Activated T-helper 1 cell treated with anti-CD3 and anti-CD28 coated beads, Interleukin-2, amount 50 U/mL, for 16 hours (primary cell): ENCODE measurements around the gene TADA1.
"Not testable (repeated sequence)": the region's sequence is repeated elsewhere in the genome, so short reads cannot be mapped to it uniquely, and the experiment has no call there.

ENCODE experiments used
- DNase-seq, 2 donors: peaks; one replicate each; pipeline ENCODE4 v3.0.0-alpha.2; 2020; ENCODE audit warnings: low read depth in 1 of 2, low spot score in 1 of 2

The TADA1 gene

GRCh38 chr1:166844791-166845190 lies 31.3 kb downstream of the TADA1 start:
- no peak for DNase-seq

DNA sequence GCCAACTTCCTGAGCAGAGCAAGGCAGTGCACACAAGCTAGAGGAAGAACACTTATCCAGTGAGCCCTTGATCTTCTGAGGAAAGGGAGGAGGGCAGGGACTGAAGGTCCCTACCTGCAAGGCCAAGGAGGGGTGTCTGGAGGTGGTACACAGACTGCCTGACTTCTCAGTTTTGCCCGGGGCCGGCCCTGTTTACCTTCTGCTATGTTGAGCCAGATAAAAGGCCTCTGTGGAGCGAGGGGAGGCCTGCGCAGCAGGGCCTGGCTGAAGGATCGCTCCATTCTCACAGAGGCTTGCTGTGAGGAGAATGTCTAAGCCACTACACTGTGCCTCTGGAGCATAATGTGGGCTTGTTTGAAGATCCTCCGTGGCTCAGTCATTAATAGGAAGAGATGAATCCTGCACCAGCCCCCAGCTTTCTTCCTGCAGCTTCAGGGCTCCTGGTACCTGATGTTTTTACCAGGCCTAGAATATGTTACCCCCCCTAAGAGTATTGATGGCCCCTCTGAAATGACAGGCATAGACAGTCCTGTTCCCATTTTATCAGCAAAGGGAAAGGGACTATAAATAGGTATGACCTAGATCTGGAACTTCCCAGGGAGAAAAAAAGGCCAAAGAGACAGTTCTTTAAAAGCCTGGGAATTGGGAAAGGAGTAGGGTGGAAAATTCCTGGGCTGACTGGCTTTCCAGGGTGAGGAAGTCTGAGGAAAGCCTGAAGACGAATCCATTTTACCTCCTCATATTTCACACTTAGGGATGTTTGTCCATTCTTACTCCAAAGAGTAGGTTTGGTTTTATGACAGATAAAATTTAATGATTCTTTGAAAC lies 32.1 kb downstream of the TADA1 start:
- no peak for DNase-seq

GRCh38 chr1:166843322-166843721 lies 32.7 kb downstream of the TADA1 start:
- no peak for DNase-seq

DNA sequence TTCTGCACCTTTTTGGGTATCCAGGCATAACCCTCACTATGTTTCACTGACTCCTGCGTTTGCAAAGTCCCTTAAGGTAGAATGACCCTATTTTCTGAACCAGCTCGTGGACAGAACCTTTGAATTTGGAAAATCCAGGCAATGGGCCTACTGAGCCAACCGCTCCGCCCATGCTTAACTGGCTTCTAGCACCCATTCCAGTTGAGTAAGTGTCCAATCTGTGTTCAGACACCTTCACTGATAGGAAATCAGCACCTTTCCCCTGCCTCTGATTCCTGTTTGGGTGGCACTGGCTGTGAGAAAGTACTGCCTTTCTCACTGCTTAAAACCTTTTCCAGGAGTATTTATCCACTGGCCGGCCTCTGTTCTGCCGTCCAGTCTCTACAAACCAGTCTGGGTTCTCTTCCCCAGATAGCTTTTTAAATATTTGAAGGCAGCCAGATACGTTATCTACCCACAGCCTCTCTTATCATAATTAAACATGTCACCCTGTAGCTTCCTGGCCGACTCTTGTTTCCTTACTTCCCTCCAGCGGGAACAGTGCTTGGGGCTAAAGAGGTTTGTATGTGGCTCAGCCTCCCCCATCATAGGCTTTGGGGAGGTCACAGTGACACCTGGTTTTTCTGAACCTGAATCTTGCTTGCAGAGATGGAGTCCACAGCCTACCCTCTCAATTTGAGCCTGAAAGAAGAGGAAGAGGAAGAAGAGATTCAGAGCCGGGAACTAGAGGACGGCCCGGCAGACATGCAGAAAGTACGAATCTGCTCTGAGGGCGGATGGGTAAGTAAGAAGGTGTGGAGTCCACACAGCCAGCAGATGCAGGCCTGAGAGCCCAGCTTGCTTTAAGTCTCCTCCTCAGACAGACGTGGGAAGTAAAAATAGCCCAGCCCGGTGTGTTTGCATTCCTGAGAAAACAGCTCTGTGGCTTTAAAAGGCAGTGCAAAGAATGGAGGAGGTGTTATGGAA lies 35.5 kb downstream of the TADA1 start:
- no peak for DNase-seq

DNA sequence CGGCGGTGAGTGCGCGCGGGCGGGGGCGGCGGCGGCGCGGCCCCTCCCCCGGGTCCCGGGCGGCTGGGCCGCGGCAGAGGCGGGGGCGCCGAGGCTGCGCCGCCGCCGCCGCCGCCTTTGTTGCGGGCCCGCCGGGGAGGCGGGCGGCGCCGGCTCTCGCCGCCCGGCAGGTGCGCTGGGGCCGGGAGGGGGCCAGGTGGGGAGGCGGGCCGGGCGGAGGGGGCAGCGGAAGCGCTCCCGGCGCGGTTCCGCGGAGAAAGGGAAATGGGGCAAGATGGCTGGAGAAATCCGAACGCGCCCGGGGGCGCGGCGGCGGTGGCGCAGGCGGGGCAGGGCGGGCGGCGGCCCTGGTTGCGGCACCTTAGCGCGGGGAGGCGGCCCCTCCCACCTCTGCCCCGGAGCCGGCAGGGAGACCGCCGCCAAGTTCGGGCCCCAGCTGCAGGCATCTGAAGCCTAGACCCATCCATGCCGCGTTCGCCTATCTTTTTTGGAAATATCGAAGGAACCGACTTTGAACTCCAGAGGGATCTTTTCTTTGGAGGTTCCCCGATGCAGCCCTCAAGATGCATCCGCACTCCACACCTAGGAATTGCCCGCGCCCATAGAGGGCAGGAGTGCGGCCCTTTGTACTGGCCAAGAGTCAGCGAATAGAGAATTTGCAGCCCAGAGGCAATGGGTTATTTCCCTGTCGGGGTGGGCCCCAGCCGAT lies 36.3 kb downstream of the TADA1 start:
- peak; percentile 17 to 44 for DNase-seq

DNA sequence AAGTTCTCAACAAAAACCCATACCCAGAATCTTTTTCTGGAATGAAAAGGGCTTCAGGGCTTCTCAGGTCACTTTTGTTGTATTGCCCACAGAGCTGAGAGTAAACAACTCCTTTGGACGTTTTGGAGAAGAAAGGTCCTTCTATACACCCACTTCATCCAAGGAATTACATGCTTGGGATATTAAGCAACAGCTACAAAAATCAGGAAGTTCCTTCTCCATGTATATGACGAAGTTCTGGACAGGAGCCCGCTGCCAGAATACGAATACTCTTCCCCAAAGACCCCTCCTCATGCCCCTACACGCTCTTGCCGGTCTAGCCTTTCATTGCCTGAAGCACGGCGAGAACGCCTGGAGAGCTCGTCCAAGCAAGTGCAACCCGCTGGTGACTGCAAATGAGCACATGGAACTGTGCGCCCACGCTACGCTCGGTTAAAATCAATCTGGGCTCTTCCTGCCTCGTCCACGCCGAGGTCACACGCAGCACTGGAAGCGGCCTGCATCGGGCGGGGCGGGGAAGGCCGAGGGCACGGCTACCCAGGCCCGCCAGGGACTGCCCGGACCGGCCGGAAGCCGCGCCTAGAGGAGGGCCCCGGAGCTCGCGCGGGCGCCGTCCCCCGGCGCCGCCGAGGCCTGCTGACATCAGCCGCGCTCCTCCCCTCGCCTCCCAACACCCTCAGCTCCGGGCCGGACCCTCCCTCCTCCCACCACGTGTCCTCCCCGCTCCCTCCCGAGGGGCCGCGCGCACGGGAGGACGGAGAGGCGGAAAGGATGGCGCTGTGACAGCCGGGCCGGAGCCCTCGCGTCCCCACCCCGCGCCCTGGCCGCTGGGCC lies 37.1 kb downstream of the TADA1 start, which contains the start of gene POGK:
TSS of gene POGK (plus strand) at position 710 of the 834 bp plus-strand sequence. CDS start 1,482 bp downstream, outside the sequence.
- DNase-seq = peak; percentile 54 to 75

DNA sequence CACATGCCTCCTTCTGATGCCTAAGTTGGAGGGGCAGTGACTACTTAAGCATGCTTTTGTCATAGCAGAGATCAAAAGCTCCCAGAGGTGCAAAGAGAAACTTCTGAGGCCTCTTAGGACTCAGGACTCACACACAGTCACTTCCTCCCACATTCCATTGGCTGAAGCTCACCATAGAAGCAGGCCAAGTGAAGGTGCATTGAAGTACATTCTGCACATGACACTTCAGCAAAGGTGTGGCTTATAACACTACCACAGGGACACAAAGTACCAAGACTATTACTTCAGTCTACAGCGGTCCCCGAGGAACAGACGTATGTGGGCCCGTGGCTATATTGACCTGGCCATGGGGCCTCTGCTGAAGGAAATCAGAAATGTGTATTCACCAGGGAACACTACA lies 39.3 kb downstream of the TADA1 start:
- DNase-seq = no peak

GRCh38 chr1:166829762-166830161 lies 46.3 kb downstream of the TADA1 start:
- not testable (repeated sequence) for DNase-seq

DNA sequence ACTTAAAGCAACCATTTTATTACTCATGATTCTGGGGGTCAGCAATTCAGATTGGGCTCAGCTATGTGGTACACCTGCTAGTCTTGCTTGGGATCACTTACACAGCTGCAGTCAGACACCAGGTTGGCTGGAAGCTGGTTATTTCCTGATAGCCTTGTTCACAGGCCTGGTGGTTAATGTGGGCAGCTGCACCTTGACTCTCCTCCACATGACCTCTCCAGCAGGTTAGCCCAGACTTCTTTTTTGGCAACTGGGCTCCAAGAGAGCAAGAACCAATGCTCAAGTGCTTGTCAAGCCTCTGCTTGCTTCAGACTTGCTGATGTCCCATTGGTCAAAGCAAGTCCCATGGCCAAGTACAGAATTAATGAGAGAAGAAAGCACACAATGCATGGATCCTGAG lies 48.6 kb downstream of the TADA1 start:
- DNase-seq = no peak

DNA sequence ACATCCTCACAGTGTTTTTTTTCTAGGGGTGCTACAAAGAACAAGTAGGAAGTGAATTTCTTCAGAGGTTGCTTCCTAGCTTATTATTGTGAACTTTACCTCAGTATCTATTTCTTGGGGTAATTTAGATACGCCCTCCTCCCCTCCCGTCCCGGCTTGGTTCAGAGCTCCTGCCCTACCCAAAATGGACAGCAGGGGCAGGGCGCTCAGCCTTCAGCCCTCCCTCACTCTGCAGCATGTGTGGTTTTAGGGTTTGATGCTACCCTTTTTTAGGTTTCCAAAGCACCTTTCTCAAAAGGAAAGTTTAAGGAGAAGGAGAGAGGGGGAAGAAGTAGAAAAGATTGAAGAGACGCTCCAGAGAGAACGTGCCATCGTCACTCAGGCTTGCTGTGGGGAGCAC lies 53.7 kb downstream of the TADA1 start:
- DNase-seq = no peak

DNA sequence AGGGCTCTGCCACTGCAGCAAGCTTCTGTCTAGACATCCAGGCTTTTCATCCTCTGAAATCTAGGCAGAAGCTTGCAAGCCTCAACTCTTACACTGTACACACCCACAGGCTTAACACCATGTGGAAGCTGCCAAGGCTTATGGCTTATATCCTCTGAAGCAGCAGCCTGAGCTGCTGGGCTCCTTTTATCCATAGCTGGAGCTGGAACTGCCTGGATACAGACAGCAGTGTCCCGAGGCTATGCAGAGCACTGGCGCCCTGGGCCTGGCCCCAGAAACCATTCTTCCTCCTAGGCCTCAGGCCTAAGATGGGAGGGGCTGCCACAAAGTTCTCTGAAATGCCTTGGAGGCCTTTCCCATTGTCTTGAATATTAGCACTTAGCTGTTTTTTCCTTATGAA lies 56.1 kb downstream of the TADA1 start:
- no peak for DNase-seq

GRCh38 chr1:166814611-166815010 lies 61.5 kb downstream of the TADA1 start:
- DNase-seq = no peak

DNA sequence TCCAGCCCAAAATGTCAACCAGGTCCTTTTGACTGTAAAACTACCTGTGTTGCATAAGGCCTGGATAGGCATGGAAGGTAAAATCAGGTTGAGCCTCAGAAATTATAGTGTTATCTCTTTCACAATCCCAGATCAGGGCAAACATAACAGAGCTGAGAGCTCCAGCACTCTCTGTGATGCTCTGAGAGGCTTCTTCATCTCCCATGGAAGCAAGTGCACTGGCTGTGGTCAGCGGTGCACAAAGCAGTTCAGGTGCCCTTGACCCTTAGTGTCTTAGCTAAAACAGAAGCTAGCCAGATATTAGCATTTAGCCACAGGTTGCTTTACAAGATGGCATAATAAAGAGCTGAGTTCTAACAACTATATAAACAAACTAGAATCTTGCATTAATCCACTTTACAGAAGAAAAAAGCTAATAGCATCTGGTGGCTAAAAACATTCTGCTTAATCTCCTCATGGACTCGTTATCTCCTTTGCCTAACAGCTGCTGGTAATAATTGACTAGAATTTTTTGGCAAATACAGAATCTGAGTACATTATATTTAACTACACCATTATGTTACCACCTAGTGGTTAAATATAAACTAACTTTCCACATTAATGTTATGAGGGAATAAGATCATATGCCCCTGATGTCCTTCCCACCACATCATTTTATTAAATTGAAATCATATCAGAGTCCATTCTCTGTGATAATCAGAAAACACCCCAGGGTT lies 62.4 kb downstream of the TADA1 start:
- no peak for DNase-seq

DNA sequence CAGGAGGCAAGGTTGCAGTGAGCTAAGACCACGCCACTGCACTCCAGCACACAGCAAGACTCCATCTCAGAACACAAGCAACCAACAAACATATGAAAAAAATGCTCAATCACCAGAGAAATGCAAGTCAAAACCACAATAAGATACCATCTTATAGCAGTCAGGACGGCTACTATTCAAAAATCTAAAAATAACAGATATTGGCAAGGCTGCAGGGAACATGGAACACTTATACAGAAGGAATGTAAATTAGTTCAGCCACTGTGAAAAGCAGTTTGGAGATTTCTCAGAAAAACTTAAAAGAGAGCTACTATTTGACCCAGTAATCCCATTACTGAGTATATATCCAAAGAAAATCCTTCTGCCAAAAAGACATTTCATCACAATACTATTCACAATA lies 64.4 kb downstream of the TADA1 start:
- DNase-seq = no peak

GRCh38 chr1:166808952-166809351 lies 67.1 kb downstream of the TADA1 start:
- DNase-seq = no peak
